Tongue (tissue), 2 donors: Measurements from ENCODE around the gene PHF2. TPM values are rescaled to one million over a fixed set of nuclear protein-coding genes. Genes with fewer than 3 reads are reported as not detected.
A peak's percentile ranks its signal among the peaks of the same experiment; 100 is the strongest.

Experiments
- DNase-seq: peaks from one replicate; pipeline ENCODE4 v3.0.0-alpha.2; 2015
- total RNA-seq: library from RNA; depleted of rRNA; stranded (reverse); fragments of >200 nt; gene quantifications from one replicate; pipeline ENCODE4 v1.2.3, GENCODE V29; 2014

Gene PHF2
- total RNA-seq, 1 donor from 2014 or later: 36.2 TPM

DNA sequence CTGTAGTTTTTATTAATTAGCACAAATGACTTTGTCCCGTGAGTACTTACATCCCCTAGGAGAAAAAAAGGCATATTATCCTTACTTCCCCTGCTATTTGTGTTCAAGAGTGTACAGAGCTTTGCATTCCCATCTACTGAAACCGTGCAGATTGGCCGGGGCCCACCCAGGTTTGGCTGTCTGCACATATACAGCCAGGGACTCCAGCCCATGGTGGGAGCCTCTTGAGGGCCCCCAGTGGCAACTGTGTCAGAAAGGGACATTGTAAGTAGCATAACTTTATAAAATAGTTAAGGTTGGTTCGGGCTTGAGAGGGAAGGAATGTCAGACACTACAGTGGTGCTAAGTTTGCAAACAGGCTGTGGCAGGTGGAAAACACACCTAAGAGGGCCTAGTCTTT is 24.7 kb downstream of the PHF2 start:
- DNase-seq: no peak

DNA sequence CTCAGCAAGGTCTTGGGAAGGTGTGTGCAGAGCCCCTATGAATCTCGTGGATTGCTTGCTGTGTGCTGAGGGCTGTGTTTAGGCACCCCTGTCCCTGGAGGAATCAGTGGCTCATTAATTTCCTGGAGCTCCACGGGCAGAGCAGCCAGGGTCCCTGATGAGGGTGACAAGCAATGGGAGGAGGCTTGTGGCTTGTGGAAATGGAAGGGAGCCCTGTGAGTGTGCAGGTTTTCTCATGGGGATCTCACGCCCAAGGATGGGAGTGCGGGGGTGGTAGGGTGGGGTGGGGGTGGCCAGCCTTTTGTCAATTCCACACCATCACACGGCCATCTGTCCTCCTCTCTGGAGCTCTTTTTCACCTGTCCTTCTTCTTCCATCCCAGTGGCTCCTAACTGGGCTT is 25.3 kb downstream of the PHF2 start:
- DNase-seq: no peak

DNA sequence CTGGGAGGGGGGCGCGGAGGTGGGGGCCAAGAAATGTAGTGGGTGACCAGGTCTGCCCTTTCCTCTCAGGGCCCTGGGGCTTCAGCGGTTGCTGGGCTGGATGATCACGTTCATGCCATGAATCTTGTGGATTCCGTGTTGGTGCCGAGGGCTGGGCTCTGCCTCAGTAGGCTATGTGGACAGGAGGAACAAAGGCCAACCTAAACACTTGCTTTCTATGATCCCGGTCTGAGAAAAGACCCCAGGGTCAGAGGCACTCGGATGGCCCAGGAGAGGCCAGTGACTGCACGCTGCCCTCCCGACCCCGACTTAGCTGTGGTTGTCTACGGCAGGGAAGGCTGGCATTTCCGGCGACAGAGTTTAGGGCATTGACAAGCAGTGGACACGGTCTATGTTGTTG is 26.6 kb downstream of the PHF2 start:
- no peak for DNase-seq

DNA sequence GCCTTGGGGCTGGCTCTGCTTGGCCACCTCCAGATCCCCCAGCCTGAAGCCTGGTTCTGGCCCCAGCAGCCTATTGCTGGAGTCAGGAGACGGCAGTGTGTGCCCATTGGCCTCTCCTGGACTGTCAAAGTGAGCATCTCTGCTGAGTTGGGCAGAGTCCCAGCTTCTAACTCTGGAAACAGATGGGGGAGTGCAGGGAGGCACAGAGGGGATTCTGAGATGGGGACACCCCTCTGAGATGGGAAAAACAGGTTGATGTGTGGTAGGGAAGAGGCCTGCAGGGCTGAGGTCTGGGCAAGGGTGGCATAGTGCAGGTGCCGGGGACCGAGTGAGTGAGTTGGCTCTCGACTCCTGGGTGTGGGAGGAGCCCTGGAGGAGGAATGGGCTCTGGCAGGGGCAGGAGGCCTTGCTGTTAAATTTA is 27.5 kb downstream of the PHF2 start:
- no peak for DNase-seq

DNA sequence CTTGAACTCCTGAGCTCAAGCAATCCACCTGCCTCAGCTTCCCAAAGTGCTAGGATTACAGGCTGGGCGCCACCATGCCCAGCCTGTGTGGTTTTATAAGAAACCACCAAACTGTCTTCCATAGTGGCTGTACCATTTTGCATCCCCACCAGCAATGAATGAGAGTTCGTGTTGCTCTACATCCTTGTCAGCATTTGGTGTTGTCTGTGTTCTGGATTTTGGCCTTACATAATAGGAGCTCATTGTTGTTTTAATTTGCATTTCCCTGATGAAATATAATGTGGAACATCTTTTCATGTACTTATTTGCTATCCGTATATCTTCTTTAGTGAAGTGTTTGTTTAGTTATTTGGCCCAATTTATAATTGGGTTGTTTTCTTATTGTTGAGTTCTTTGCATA is 29.8 kb downstream of the PHF2 start:
- no peak for DNase-seq

DNA sequence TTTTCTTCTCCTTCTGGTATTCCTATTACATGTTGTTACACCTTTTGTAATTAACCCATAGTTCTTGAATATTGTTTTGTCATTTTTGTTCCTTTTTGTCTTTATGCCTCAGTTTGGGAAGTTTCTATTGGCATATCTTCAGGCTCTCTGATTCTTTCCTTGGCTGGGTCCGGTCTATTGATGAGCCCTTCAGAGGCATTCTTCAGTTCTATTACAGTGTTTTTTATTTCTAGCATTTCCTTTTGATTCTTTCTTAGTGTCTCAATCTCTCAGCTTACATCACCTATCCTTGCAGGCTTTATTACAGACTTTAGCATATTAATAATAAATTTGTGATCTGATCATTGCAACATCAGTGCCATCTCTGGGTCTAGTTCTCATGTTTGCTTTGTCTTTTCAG is 33.8 kb downstream of the PHF2 start:
- no peak for DNase-seq

DNA sequence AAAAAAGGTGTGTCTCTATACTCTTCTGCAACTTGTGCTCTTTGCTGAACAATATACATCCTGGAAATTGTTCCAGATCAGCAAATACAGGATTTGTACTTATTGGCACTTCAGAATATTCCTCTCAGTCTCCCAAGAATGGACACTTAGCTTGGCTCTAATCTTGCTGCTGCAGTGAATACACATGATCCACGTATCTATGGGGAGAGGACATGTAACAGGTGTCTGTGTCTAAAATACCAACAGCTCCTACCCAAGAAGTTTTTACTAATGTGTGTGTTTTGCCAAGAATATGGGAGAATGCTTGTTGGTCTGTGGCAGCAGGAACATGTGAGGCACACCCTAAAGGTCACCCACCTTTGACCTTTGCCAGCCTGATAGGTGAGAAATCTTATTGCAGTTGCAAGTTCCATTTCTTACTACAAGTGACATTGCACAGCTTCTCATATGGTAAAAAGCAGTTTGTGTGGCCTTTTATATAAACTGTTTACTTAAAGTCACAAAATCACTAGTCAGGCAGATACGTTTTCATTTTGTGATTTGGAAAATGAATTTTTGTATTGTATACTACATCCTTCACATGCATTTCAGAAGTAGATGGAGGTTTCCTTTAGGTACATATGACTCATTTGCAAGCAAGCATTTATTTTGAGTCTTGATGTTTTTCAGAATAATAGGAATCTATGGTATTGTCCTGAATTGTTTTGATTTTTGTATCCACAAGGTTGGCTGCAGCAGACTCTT is 35.8 kb downstream of the PHF2 start:
- no peak for DNase-seq

DNA sequence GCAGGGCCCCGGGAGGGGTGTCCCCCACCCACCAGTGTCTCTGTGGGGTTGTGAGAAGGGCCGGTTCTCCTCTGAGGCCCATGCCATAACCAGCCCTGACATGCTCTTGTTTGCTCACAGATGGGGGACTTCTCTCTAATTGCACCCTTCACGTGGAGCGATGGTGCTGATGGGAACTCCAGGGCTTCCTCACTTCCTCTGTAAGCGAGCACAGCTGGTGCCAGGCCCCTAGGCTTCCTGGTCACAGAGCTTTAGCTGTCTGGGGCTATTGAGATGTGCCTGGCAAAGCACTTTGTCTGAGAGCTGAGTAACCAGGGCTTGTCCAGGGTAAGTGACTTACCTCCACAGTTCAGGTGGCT is 36.4 kb downstream of the PHF2 start:
- DNase-seq: peak; percentile 22

DNA sequence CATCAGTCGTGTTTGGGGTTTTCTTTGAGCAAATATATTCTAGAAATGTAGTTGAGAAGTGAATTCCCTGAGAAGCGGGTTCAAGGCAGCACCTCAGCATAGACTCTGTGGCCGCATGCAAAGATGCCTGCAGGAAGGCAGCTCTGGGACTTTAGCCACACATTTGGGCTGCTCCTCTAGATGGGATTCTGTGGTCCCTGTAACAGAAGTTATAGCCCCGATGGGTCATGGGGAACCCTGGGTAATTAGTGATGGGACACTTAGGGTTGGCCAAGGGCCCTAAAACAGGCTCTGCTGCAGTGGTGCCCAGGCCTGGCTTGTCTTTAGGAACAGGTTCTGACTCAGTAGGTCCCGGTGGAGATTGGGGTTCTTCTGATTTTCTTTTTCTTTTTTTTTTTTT is 36.8 kb downstream of the PHF2 start:
- no peak for DNase-seq

DNA sequence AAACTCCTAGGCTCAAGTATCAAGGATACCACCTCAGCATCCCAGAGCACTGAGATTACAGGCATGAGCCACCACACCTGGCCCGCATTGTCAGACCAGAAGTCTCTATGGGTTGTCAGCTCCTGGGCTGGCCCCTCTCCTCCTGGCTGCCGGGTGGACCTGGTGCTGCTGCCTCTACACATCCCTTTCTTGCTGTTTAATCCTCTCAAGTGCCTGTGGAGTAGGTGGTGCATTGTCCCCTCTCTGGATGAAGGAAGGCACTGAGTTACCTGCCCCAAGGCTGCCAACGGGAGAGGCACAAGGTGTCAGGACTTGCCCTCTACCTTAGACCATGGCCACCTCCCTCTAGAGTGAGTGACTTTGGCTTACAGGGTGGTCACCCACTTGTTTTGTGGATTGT is 37.4 kb downstream of the PHF2 start:
- no peak for DNase-seq

DNA sequence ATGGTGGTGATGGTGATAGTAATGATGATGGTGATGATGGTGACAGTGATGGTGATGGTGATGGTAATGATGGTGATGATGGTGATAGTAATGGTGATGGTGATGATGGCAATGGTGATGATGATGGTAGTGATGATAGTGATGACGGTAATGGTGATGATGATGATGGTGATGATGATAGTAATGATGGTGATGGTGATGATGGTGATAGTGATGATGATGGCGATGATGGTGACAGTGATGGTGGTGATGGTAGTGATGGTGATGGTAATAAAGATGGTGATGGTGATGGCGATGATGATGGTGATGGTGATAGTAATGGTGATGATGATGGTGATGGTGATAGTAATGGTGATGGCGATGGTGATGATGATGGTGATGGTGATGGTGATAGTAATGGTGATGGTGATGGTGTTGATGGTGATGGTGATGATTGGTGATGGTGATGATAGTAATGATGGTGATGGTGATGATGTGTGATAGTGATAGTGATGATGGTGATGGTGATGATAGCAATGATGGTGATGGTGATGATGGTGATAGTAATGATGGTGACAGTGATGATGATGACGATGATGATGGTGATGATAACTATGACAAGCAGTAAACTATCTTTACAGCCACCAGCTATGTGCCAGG is 38.6 kb downstream of the PHF2 start:
- DNase-seq: no peak

DNA sequence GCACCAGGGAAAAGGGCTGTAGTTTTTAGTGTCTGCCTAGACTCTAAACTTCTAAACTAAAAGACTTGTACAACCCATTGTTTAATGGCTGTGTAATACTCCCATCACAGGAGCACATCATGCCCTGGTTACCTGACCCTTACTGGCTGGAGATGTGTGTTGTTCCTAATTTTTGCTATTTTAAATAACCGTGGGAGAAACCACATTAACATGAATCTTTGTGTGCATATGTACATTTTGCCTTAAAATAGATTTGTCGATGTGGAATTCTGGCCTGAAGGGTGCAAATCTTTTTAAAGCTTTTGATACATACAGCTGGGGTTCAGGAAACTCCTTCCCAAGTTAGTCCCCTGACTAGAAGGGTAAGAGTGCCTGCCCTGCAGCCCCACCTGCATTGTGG is 39.7 kb downstream of the PHF2 start:
- no peak for DNase-seq

DNA sequence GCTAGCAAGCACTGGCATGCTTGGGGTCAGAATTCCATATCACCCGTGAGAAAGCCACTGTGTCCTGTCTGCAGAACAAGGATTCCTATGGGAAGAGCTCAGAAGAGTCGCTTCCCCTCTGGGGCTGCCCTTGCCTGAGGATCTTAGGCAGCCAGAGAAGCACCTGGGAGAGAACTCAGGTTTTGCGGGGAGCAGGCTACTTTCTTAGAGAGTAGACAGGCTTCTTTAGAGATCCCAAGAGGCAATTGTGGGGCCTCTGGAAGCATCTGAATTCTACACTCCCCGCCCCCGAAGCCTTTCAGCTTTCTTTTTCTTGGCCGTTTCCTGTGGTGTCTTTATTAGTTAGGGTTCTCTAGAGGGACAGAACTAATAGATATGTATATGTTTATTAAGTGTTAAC is 40.9 kb downstream of the PHF2 start:
- no peak for DNase-seq

DNA sequence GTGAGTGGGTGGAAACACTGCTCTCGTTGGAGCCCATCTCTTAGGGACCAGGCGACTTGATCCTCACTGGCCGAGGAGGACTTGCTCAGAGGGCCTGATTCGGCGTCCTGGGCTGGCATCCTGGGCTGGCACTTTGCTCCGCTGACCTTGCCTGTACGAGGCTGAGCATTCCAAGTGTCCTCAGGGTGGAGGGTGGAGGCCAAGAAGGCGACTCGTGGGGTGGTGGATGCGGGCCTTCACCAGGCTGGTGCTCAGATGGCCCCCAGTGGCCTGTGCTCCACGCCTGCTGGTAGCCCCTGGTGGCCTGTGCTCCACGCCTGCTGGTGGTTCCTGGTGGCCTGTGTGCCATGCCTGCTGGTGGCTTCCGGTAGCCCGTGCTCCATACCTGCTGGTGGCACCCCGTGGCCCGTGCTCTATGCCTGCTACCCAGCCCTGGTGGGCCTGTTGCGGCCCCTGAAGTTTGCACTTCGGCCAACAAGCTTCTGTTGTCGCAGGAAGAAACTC is 42.9 kb downstream of the PHF2 start:
- no peak for DNase-seq

DNA sequence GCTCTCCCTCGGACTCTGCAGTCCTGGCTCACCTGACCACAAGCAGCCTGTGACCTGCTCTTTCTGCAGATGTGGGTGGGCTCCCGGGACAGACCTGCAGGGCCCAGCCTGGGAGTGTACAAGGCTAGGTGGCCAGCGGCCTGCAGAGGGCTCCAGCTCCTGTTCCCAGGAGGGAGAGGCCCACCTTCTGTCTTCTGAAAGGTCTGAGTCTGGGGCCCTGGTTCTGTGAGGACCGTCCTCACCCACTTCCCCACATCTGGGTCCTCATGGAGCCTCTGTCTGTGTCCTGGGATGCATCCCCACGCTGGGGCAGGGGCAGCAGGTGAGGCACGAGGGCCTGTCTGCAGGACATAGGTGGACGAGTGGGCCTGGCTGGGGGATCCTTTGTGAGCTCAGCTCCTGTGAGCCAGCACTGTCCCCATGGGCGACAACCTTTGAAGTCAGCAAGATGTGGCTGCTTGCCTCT is 43.7 kb downstream of the PHF2 start:
- no peak for DNase-seq

DNA sequence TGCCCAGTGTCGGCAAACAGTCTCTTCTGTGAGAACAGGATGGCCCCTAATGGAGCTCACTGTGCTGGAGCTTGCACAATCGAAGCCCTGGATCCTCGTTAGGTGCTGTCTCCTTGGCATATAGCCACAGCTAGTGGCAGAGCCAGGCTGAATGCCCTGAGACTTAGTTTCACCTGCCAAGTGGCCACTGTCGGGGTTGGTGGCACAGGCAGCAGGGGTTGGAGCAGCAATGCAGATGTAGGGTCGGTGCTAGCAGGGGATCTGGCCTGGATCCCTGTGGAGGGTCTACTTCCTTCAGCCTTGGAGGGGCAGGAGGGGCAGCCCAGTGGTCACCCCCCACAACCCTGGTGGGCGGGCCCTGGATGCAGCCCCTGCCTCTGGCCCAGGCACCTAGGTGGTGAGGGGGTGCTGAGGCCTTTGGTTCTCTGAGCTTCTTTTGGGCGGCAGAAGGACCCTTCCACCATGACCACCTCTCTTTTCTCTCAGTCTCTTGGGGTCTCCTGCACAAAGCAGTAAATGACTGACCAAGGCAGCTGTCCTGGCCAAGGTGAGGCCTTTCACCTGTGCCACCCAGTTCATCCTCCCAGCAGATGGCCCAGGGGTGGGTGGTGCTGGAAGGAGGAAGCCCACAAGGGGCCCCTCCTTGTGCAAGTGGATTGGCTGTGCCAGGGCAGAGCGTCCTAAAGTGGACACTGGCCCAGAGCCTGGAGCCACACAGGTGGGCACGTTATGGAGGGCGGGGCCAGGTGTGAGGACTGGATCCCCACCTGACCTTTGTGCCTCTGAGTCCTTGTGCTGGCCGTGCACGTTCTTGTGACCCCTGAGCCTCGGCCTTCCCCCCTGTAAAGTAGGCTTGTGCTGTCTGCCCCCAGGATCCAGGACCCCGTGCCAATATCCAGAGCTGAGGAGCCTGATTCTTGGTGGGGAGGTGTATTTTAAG is 44.8 kb downstream of the PHF2 start:
- no peak for DNase-seq

DNA sequence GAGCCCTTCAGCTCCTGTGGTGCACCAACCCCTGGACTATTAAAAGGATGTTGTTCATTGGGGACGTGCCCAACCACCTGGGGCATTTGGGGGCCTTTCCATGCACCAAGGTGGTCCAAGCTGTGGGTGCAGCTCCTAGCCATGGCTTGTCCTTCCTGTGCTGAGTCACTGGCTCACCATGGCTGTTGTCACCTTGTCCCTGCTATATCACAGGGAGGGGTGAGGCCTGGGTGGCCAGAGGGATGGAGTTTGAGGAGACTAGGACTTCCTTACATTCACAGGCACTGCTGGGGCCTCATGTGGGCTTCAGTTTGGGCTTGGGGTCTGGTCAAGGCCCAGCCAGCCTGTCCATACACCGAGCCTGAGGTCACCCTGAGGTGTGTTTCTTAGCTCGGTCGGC is 45.5 kb downstream of the PHF2 start:
- no peak for DNase-seq

DNA sequence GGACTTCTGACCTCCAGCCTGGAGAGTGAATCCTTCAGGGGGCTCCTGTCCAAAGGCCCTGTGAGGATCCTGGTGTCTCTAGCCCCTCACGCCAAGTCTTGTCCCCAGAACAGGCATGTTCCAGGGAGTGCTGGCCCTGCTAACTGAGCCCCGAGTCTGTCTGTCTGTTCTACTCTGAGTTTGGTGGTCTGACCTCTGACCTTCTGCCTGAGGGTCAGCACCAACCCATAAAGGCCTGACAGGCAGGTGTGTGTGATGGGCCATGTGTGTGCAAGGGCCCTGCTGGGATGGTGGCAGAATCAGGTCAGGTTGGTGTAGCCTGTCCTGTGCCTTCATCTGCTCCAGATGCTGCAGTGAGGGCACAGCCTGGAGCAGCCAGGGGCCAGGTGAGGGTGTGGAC is 46.3 kb downstream of the PHF2 start:
- DNase-seq: no peak

DNA sequence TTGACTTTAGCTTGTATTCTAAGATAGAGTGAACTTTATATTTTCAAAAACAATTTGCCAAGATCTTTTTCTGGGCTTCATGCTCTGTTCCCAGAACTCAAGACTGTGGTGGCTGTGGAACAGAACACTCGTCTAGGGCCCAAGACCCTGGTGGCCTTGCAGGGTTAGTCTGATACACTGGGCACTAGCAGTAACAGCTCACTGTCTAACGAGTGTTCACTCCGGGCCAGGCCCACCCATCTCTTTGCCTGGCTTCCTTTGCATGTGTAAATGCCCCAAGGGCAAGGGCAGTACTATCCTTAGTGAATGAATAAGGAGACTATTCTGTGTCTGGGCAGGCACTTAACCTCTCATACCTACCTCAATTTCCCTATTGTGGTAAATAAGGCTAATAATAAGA is 47.4 kb downstream of the PHF2 start:
- no peak for DNase-seq

DNA sequence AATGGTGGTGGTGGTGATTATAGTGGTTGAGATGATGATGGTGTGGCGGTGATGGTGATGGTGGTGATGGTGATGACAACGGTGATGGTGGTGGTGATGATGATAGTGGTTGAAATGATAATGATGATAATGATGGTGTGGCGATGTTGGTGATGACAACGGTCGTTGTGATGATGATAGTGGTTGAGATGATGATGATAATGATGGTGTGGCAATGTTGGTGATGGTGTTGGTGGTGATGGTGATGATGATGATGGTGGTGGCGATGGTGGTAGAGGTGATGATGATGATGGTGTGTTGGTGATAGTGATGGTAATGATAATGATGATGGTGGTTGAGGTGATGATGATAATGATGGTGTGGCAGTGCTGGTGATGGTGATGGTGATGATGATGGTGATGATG is 48.0 kb downstream of the PHF2 start:
- no peak for DNase-seq

DNA sequence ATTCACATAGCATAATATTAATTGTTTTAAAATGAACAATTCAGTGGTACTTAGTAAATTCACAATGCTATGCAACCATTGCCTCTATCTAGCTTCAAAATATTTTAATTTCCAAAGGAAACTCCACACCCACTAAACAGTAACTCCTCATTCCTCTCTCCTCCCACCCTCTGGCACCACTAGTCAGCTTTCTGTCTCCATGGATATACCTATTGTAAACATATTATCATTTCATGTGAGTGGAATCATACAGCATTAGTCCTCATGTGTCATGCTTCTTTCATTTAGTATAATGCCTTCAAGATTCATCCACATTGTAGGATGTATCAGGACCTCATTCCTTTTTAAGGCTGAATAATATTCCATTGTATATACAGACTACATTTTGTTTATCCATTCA is 48.6 kb downstream of the PHF2 start:
- no peak for DNase-seq

DNA sequence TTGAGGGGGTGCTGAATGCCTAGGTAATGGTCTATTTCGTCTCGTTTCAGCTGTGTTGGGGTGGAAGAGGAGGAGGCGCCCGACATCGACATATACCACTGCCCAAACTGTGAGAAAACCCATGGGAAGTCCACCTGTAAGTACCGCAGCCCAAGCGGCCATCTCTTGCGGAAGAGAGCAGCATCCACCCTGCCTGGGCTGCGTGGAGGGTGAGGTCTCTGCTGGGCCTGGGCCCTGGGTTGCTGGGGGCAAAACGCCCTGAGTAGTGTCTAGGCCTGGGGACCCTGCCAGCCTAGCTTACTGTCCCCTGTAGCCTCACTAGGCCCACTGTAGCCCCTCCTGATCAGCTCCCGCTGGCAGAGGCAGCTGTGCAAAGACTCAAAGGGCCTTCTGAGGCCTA is 53.5 kb downstream of the PHF2 start:
- DNase-seq: no peak

DNA sequence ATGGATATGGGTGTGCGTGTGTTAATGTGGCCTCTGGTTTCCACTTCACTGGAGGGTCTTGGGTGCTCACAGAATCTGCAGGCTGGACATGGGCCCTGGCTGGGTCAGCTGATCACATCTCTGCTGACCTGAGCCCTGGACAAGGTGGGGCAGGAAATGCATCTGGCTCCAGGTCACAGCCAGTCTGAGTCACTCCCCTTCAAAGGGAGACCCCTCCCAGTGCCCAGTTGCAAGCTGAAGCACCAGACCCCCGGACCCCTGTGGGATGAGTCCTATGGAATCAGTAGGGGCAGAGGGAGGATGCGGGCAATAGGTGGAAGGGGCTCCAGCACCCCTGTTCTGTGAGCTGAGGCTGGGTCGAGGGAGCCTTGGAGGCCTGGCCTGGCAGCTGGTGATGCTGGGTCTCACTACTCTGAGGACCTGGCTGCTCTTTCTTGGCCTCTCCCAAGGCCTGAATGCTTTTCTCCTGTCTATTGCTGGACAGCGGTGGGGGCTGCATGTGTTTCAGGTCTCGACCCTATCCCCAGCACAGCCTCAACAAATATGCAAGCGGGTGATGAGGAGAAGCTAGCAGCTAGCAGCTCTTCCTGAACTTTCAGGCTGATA is 54.5 kb downstream of the PHF2 start:
- no peak for DNase-seq
